Thoracic aorta (tissue), 2 donors: ENCODE results near the gene ERBB4. TPM values are rescaled to one million over a fixed set of nuclear protein-coding genes. Genes with fewer than 3 reads are reported as not detected.

Experiments
- ATAC-seq: fragments of 150-250 bp; one replicate; pipeline ENCODE4 v1.8.0; 2017; ENCODE audit warnings: low read depth; ENCODE audit not compliant: insufficient number of reproducible peaks, low FRiP score
- DNase-seq: peaks from one replicate; pipeline ENCODE4 v3.0.0-alpha.2; 2020; ENCODE audit warnings: low spot score
- H3K27ac ChIP-seq, 2 donors: fragments of 200-600 bp; sonication (generic); 1 replicate in 1 of 2; 2 replicates in 1 of 2; pipeline ENCODE4 v1.5.1; 2016; ENCODE audit warnings: mild to moderate bottlenecking in 2 of 2, moderate library complexity in 2 of 2
- H3K27me3 ChIP-seq: fragments of 200-600 bp; sonication (generic); replicated peaks from 2 replicates; pipeline ENCODE4 v1.6.0; 2016; ENCODE audit warnings: mild to moderate bottlenecking; ENCODE audit not compliant: insufficient read depth
- H3K36me3 ChIP-seq: fragments of 200-600 bp; sonication (generic); one replicate; pipeline ENCODE4 v1.5.1; 2016
- H3K4me1 ChIP-seq, 2 donors: fragments of 200-600 bp; sonication (generic); 1 replicate in 1 of 2; 2 replicates in 1 of 2; pipeline versions ENCODE4 v1.5.1 to v1.6.0; 2016; ENCODE audit warnings: low read depth in 2 of 2, mild to moderate bottlenecking in 1 of 2; ENCODE audit not compliant: control insufficient read depth in 1 of 2
- H3K4me3 ChIP-seq: fragments of 200-600 bp; sonication (generic); 2 replicates; pipeline ENCODE4 v1.5.1; 2016; ENCODE audit warnings: mild to moderate bottlenecking
- H3K9me3 ChIP-seq: fragments of 200-600 bp; sonication (generic); 2 replicates; pipeline ENCODE4 v1.5.1; 2016
- total RNA-seq, 2 donors: library from RNA; depleted of rRNA; stranded (reverse); fragments of >200 nt; gene quantifications; one replicate each; pipeline versions ENCODE4 v1.1.0 to v1.2.3, GENCODE V29; 2016
- TF ChIP-seq, protein P1 (sequence below): fragments of 200-600 bp; sonication (generic); IDR thresholded peaks from one replicate; pipeline ENCODE4 v1.5.1; 2019; ENCODE audit warnings: antibody characterized with exemption

ERBB4 gene
- total RNA-seq, 2 donors from 2014 or later, result 15.7 to 29.3 TPM

DNA sequence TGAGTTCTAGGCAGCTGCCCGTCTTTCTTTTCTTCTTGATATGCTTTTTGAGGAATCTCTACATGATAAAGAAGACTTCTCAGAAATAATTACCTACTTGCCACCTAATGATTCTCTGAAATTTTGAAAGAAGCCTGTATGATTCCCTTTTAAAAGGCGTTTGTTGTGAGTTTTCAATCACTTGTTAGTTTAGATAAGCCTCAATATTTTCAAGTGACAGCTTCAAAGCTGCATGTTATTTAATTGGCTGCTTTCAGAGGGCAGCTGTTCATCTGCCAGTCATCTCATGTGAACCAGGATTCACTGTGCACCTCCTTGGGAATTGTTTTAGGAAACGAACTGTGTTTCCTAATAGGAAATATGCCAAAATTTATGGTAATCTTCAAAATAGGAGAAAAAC is 1044.1 kb downstream of the ERBB4 start:
- ATAC-seq, result no peak
- no peak overlapping the region for H3K27ac ChIP-seq
- DNase-seq, result no peak

DNA sequence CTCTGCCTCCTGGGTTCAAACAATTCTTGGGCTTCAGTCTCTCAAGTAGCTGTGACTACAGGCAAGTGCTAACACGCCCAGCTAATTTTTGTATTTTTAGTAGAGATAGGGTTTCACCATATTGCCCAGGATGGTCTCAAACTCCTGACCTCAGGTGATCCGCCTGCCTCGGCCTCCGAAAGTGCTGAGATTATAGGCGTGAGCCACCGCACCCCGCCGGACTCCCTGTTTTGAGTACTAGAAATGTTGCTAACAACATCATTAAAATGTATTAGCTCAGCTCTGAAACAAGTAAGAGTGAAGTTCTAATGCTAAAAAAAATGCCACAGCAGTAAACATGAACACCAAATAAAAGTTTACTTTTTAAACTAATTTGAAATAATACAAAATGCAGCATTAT is 1044.5 kb downstream of the ERBB4 start:
- H3K36me3 ChIP-seq, result no peaks in the 10 kb centered on the region
- no peaks in the 10 kb centered on the region for H3K27me3 ChIP-seq
- H3K9me3 ChIP-seq, result no peaks in the 10 kb centered on the region
- TF ChIP-seq, protein P1, sequence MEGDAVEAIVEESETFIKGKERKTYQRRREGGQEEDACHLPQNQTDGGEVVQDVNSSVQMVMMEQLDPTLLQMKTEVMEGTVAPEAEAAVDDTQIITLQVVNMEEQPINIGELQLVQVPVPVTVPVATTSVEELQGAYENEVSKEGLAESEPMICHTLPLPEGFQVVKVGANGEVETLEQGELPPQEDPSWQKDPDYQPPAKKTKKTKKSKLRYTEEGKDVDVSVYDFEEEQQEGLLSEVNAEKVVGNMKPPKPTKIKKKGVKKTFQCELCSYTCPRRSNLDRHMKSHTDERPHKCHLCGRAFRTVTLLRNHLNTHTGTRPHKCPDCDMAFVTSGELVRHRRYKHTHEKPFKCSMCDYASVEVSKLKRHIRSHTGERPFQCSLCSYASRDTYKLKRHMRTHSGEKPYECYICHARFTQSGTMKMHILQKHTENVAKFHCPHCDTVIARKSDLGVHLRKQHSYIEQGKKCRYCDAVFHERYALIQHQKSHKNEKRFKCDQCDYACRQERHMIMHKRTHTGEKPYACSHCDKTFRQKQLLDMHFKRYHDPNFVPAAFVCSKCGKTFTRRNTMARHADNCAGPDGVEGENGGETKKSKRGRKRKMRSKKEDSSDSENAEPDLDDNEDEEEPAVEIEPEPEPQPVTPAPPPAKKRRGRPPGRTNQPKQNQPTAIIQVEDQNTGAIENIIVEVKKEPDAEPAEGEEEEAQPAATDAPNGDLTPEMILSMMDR, result no peak
- H3K4me3 ChIP-seq, result no peak overlapping the region
- no peak overlapping the region for H3K27ac ChIP-seq
- DNase-seq, result no peak
- ATAC-seq, result no peak
- H3K4me1 ChIP-seq, result no peaks in the 10 kb centered on the region

More for the DNA sequence above, 1044.1 kb downstream of the ERBB4 start:
- Histone ChIP-seq H3K4me1 (no peaks in the 10 kb centered on the region), H3K9me3 (no peaks in the 10 kb centered on the region), H3K36me3 (no peaks in the 10 kb centered on the region), H3K4me3 (no peak overlapping the region), H3K27me3 (no peaks in the 10 kb centered on the region)
- TF ChIP-seq, protein P1, result no peak

DNA sequence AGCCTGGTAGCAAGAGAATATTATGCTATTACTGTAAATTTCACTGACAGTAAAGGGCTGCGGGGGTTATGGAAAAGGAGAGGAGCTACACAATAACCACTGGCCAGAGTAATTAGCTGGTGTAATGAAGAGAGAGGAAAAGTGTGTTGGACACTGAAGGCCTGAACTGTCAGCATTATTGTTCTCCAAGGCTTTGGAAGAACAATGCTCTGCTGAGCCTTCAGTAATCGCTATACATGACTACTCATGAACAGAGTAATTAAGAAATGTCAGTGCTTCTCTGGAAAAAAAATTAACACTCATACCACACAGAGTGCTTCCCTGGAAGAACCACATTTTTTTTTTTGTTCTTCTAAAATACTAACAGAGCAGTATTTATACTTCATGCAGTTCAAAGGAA is 1050.9 kb downstream of the ERBB4 start:
- no peak for DNase-seq
- TF ChIP-seq, protein P1, result no peak
- Histone ChIP-seq H3K4me1 (no peaks in the 10 kb centered on the region), H3K36me3 (no peaks in the 10 kb centered on the region), H3K27me3 (no peaks in the 10 kb centered on the region), H3K9me3 (no peaks in the 10 kb centered on the region), H3K4me3 (no peak overlapping the region), H3K27ac (no peak overlapping the region)
- no peak for ATAC-seq

DNA sequence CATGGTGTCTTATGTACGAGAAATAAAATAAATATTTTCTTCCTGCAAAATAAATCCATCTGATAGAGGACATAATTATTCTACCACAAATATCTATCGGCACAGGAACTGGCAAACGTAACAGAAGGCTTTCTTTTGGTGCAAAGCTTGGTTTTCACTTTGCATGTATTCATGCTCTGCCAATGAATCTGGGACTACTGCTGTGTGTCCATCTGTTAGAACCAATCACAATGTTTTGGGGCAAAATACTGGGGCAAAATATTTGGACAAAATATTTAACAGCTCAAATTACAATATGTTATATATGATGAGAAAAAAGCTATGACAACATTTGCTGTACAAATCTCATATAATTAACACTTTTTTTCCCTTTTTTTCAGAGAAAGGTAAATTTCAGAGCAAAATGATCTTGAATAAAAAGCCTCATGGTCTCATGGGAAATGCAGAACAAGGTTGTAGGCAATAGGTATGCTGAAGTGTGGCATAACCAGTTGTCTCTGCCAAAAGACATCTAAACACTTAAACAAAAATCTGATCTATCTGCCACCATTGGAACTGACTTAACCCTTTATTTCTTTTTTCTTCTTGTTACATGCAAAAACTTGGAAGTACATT is 1059.0 kb downstream of the ERBB4 start:
- no peaks in the 10 kb centered on the region for H3K27me3 ChIP-seq
- H3K4me3 ChIP-seq, result no peak overlapping the region
- TF ChIP-seq, protein P1, result no peak
- H3K4me1 ChIP-seq, result peaks cover 14 to 18% of the 10 kb centered on the region in 2 donors
- DNase-seq, result no peak
- no peak overlapping the region for H3K27ac ChIP-seq
- H3K36me3 ChIP-seq, result no peaks in the 10 kb centered on the region
- no peaks in the 10 kb centered on the region for H3K9me3 ChIP-seq
- ATAC-seq, result no peak

DNA sequence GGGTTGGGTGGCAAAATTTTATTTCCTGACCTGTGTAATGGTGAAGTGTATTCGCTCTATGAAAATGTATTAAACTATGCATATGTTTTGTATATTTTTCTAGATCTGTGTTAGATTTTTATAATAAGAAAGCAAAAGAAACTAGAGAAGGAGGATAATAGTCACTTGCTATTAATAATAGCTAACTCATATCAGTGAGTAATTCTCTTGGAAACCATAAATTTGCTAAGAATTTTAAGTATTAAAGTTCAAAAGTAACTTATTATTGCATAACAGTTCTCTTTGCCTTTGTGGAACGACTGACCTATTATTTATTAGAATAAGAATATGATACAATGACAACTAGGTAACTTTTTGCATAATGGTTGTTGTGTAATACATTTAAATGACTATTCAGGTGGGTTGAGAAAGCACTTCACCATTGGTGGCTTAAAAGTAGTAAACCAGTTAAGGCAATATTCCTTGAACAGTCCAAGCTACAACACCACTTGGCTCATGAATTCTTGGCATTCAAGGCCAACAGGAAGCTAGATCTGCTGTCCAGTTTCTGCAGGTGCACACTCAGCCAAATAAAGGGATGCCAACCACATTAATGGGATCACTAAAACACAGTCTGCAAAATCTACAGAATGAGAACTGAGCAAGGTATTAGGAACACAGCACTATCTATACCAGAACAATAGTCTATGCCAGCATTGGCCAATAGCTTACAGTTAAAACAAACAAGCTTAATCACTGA is 1060.9 kb downstream of the ERBB4 start:
- Histone ChIP-seq H3K27me3 (no peaks in the 10 kb centered on the region), H3K27ac (peak overlapping the region; percentile 48 to 63), H3K36me3 (no peaks in the 10 kb centered on the region), H3K4me1 (peaks cover 20 to 31% of the 10 kb centered on the region in 2 donors), H3K4me3 (no peak overlapping the region), H3K9me3 (no peaks in the 10 kb centered on the region)
- TF ChIP-seq, protein P1, result no peak
- ATAC-seq (peak; percentile 73), DNase-seq (no peak)
